ENCODE measurements around the gene SUN5. TPM values are rescaled to one million over a fixed set of nuclear protein-coding genes. Genes with fewer than 3 reads are reported as not detected.

SUN5 gene
- total RNA-seq, 2 donors from 2014 or later = not detected

DNA sequence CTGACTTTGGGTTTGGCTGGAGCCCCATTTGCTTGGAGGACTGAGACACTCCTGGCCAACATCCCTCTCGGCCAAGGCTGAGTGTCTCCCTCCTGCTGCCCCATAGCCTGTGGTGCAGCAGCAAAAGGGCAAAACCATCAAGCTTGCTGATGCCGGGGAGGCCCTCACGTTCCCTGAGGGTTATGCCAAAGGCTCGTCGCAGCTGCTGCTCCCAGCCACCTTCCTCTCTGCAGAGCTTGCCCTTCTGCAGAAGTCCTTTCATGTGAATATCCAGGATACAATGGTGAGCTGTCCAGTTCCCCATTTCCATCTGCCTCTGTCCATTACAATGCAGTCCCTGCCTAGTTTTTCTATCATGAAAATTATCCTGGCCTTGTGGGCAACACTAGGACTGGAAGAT lies 33.2 kb upstream of the SUN5 start:
- TF ChIP-seq, protein P1, sequence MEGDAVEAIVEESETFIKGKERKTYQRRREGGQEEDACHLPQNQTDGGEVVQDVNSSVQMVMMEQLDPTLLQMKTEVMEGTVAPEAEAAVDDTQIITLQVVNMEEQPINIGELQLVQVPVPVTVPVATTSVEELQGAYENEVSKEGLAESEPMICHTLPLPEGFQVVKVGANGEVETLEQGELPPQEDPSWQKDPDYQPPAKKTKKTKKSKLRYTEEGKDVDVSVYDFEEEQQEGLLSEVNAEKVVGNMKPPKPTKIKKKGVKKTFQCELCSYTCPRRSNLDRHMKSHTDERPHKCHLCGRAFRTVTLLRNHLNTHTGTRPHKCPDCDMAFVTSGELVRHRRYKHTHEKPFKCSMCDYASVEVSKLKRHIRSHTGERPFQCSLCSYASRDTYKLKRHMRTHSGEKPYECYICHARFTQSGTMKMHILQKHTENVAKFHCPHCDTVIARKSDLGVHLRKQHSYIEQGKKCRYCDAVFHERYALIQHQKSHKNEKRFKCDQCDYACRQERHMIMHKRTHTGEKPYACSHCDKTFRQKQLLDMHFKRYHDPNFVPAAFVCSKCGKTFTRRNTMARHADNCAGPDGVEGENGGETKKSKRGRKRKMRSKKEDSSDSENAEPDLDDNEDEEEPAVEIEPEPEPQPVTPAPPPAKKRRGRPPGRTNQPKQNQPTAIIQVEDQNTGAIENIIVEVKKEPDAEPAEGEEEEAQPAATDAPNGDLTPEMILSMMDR (conservative IDR thresholded peaks at IDR 0.05) = no peak
- H3K36me3 Mint-ChIP-seq (ENCODE audit: low read depth) = no peaks in the 10 kb centered on the region
- DNase-seq = no peak
- H3K27me3 Mint-ChIP-seq (ENCODE audit: insufficient read depth) = peaks cover 43% of the 10 kb centered on the region
- Histone ChIP-seq H3K27me3 (ENCODE audit: control insufficient read depth, insufficient read depth, low read length, poor library complexity, severe bottlenecking) (peaks cover 24% of the 10 kb centered on the region), H3K36me3 (ENCODE audit: control insufficient read depth, insufficient read depth, low read length) (no peaks in the 10 kb centered on the region), H3K4me1 (ENCODE audit: control insufficient read depth, insufficient read depth, low read length) (no peaks in the 10 kb centered on the region), H3K9ac (ENCODE audit: extremely low read depth, low read length, poor library complexity, severe bottlenecking) (no peak overlapping the region), H3K9me3 (ENCODE audit: control insufficient read depth, low read length) (no peaks in the 10 kb centered on the region), H3K27ac (ENCODE audit: low read depth, low read length) (no peak overlapping the region), H3K4me3 (ENCODE audit: low read length) (no peak overlapping the region)
- H3K4me3 Mint-ChIP-seq = no peak overlapping the region
- no peak overlapping the region for H3K27ac Mint-ChIP-seq
- no peaks in the 10 kb centered on the region for H3K4me1 Mint-ChIP-seq
- no peaks in the 10 kb centered on the region for H3K9me3 Mint-ChIP-seq
- 72 to 87% methylated on average over 4 to 5 of the region's 5 CpGs for WGBS, 2 experiments (ENCODE audit: insufficient coverage in 1 of 2, insufficient read length in 1 of 2)

DNA sequence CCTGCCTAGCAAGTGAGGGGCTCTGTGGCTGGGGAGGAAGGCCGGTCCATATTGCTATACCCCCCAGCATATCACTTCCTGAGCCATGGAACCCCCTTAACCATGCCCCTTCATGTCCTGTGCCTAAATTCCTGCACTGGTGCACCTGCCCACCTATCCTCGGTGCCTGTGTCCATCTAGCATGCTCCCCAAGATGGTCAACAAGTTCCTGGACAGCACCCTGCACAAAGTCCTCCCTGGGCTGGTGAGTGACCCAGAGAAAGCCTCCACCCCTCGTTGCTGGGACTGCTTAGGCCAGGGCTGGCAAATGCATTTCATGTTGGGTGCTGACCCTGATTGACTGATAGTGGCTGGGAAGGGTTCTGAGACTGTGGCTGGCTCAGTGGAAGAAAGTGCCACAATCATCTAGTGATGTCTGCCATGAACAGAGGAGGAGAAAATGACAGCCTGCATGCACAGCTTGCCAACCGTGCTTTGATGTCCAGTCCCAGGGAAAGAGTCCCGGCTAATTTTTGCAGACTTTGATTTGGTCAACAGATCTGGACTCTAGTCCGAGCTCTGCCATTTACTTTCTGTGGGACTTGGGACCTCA lies 30.8 kb upstream of the SUN5 start:
- H3K9me3 Mint-ChIP-seq = no peaks in the 10 kb centered on the region
- peaks cover 37% of the 10 kb centered on the region for H3K27me3 Mint-ChIP-seq (ENCODE audit: insufficient read depth)
- 83 to 87% methylated on average over 5 to 6 of the region's 6 CpGs for WGBS, 2 experiments (ENCODE audit: insufficient coverage in 1 of 2, insufficient read length in 1 of 2)

DNA sequence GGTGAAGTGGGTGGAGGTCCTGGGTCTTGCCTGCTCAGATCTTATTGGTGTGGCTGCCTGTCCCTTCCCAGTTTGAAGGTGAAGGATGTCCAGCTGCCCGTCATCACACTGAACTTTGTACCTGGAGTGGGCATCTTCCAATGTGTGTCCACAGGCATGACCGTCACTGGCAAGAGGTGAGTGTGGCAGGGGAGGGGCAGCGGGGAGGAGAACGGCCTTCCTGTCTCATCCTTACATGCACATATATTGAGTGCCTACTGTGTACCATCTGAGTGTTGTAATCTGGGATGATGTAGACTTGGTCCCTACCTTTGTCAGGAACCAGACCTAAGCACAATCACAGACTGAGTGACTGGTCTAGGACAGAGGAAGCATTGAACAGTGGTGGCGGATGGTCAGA lies 29.9 kb upstream of the SUN5 start:
- Mint-ChIP-seq H3K36me3 (ENCODE audit: low read depth) (no peaks in the 10 kb centered on the region), H3K27me3 (ENCODE audit: insufficient read depth) (peaks cover 30% of the 10 kb centered on the region), H3K9me3 (no peaks in the 10 kb centered on the region), H3K4me3 (no peak overlapping the region), H3K27ac (no peak overlapping the region), H3K4me1 (no peaks in the 10 kb centered on the region)
- Histone ChIP-seq H3K9me3 (ENCODE audit: control insufficient read depth, low read length) (no peaks in the 10 kb centered on the region), H3K27ac (ENCODE audit: low read depth, low read length) (no peak overlapping the region), H3K36me3 (ENCODE audit: control insufficient read depth, insufficient read depth, low read length) (no peaks in the 10 kb centered on the region), H3K4me3 (ENCODE audit: low read length) (no peak overlapping the region), H3K4me1 (ENCODE audit: control insufficient read depth, insufficient read depth, low read length) (no peaks in the 10 kb centered on the region), H3K27me3 (ENCODE audit: control insufficient read depth, insufficient read depth, low read length, poor library complexity, severe bottlenecking) (peaks cover 24% of the 10 kb centered on the region), H3K9ac (ENCODE audit: extremely low read depth, low read length, poor library complexity, severe bottlenecking) (no peak overlapping the region)
- no peak for DNase-seq
- 81 to 82% methylated on average over 3 to 5 of the region's 5 CpGs for WGBS, 2 experiments (ENCODE audit: insufficient coverage in 1 of 2, insufficient read length in 1 of 2)
- TF ChIP-seq, protein P1 (conservative IDR thresholded peaks at IDR 0.05) = no peak

More for the DNA sequence above, 30.8 kb upstream of the SUN5 start:
- TF ChIP-seq, protein P1 (conservative IDR thresholded peaks at IDR 0.05) = no peak
- Histone ChIP-seq H3K27ac (ENCODE audit: low read depth, low read length) (no peak overlapping the region), H3K27me3 (ENCODE audit: control insufficient read depth, insufficient read depth, low read length, poor library complexity, severe bottlenecking) (peaks cover 24% of the 10 kb centered on the region), H3K4me3 (ENCODE audit: low read length) (no peak overlapping the region), H3K9me3 (ENCODE audit: control insufficient read depth, low read length) (no peaks in the 10 kb centered on the region), H3K4me1 (ENCODE audit: control insufficient read depth, insufficient read depth, low read length) (no peaks in the 10 kb centered on the region), H3K9ac (ENCODE audit: extremely low read depth, low read length, poor library complexity, severe bottlenecking) (no peak overlapping the region), H3K36me3 (ENCODE audit: control insufficient read depth, insufficient read depth, low read length) (no peaks in the 10 kb centered on the region)
- no peaks in the 10 kb centered on the region for H3K4me1 Mint-ChIP-seq
- H3K27ac Mint-ChIP-seq = no peak overlapping the region
- no peak overlapping the region for H3K4me3 Mint-ChIP-seq
- DNase-seq = no peak
- H3K36me3 Mint-ChIP-seq (ENCODE audit: low read depth) = no peaks in the 10 kb centered on the region
